ENCODE data around the gene ZBTB46.
A peak's percentile ranks its signal among the peaks of the same experiment; 100 is the strongest.

Gene ZBTB46

DNA sequence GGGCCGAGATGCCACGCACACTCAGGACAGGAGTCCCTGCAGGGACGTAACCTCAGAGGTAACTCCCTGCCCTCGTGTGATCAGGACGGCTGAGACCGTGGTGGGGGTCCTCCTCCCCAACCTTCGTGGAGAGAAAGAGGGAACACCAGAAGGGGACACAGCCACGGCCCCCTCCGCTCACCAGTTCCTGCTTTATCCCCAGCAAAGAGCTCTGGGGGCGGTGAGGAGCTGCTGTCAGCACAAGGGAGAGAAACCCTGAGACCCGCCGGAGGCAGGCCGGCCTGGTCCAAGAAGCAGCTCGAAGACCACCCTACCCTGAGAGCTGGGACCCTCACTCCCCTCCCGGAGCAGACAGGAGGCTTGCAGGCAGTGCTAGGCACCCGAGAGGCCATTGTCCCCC lies 47.1 kb downstream of the ZBTB46 start:
- Histone ChIP-seq H3K9me2 (replicated peaks; ENCODE audit: insufficient read depth, low read length) (no peaks in the 10 kb centered on the region), H3K79me2 (ENCODE audit: insufficient read depth, low read length) (no peaks in the 10 kb centered on the region), H3K4me3 (ENCODE audit: insufficient read depth, low read length, poor library complexity, severe bottlenecking) (no peak overlapping the region), H3K36me3 (ENCODE audit: low read length) (no peaks in the 10 kb centered on the region), H3K27ac (ENCODE audit: low read depth, low read length) (no peak overlapping the region), H3K9ac (ENCODE audit: low read length) (no peak overlapping the region), H4K20me1 (ENCODE audit: low read depth, low read length) (no peaks in the 10 kb centered on the region), H3F3A (ENCODE audit: insufficient read depth) (peaks cover 5% of the 10 kb centered on the region; the same call in 1 of the 2 replicates), H3K4me2 (ENCODE audit: low read depth, low read length, poor library complexity, severe bottlenecking) (no peak overlapping the region), H2AFZ (ENCODE audit: low read depth, low read length, severe bottlenecking) (no peak overlapping the region), H3K9me3 (ENCODE audit: insufficient read depth, low read length) (no peaks in the 10 kb centered on the region), H3K27me3 (ENCODE audit: low read length) (no peaks in the 10 kb centered on the region)
- TF ChIP-seq CTCF (IDR thresholded peaks at IDR 0.05; ENCODE audit: insufficient read depth, low read length, poor library complexity, severe bottlenecking) (no peak), EZH2phosphoT487 (conservative IDR thresholded peaks at IDR 0.05; ENCODE audit: low read length) (no peak)

DNA sequence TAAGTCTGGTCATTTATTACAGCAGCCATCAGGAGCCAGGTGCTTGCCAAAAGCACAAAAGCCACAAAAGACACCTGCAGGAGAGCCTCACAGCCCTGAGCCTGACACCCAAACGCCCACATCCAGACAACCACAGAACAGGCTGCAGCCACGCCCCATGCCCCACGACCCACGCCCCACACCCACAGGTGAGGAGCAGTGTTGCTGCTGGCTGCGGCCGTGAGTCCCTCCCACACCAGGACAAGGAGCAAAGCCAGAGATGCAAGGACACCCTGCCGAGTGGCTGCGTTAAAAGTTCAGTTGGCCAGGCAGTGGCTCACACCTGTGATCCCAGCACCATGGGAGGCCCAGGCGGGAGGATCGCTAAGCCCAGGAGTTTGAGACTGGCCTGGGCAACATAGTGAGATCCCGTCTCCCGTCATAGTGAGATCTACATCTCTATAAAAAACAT lies 48.5 kb downstream of the ZBTB46 start:
- Histone ChIP-seq H3K4me3 (ENCODE audit: insufficient read depth, low read length, poor library complexity, severe bottlenecking) (no peak overlapping the region), H4K20me1 (ENCODE audit: low read depth, low read length) (no peaks in the 10 kb centered on the region), H3K27ac (ENCODE audit: low read depth, low read length) (peak overlapping the region; percentile 51), H3K79me2 (ENCODE audit: insufficient read depth, low read length) (no peaks in the 10 kb centered on the region), H3K36me3 (ENCODE audit: low read length) (no peaks in the 10 kb centered on the region), H3K9ac (ENCODE audit: low read length) (peak overlapping the region; percentile 28; the same call in 1 of the 2 replicates), H3K27me3 (ENCODE audit: low read length) (no peaks in the 10 kb centered on the region), H3K9me3 (ENCODE audit: insufficient read depth, low read length) (no peaks in the 10 kb centered on the region), H3K4me2 (ENCODE audit: low read depth, low read length, poor library complexity, severe bottlenecking) (peak overlapping the region; percentile 32), H3K9me2 (replicated peaks; ENCODE audit: insufficient read depth, low read length) (no peaks in the 10 kb centered on the region), H3F3A (ENCODE audit: insufficient read depth) (peaks cover 5% of the 10 kb centered on the region; the same call in 1 of the 2 replicates), H2AFZ (ENCODE audit: low read depth, low read length, severe bottlenecking) (peak overlapping the region; percentile 29)
- no peak for TF ChIP-seq CTCF (IDR thresholded peaks at IDR 0.05; ENCODE audit: insufficient read depth, low read length, poor library complexity, severe bottlenecking)
- TF ChIP-seq EZH2phosphoT487 (conservative IDR thresholded peaks at IDR 0.05; ENCODE audit: low read length): no peak

DNA sequence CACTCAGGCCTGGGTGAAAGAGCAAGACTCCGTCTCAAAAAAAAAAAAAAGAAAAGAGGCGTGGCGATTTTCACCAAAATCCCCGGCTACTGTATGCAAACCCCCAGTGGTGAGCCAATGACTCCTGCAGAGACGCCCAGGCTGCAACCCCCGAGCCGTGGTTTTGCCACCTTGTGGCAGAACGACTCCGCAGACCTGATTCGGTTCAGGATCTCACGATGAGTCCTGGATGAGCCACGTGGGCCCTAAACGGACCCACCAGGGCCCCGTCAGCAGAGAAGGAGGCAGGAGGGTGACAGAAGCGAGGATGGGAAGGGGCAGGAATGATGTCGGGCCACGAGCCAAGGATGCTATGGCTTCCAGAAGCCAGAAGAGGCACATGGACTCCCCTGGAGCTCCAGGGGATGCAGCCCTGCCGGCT lies 49.0 kb downstream of the ZBTB46 start:
- Histone ChIP-seq H3K9me3 (ENCODE audit: insufficient read depth, low read length) (no peaks in the 10 kb centered on the region), H2AFZ (ENCODE audit: low read depth, low read length, severe bottlenecking) (peak overlapping the region; percentile 29), H3K4me3 (ENCODE audit: insufficient read depth, low read length, poor library complexity, severe bottlenecking) (no peak overlapping the region), H4K20me1 (ENCODE audit: low read depth, low read length) (no peaks in the 10 kb centered on the region), H3K79me2 (ENCODE audit: insufficient read depth, low read length) (no peaks in the 10 kb centered on the region), H3K27ac (ENCODE audit: low read depth, low read length) (peak overlapping the region; percentile 51), H3K9ac (ENCODE audit: low read length) (peak overlapping the region; percentile 28; the same call in 1 of the 2 replicates), H3F3A (ENCODE audit: insufficient read depth) (peaks cover 5% of the 10 kb centered on the region; the same call in 1 of the 2 replicates), H3K27me3 (ENCODE audit: low read length) (no peaks in the 10 kb centered on the region), H3K36me3 (ENCODE audit: low read length) (no peaks in the 10 kb centered on the region), H3K4me2 (ENCODE audit: low read depth, low read length, poor library complexity, severe bottlenecking) (peak overlapping the region; percentile 32), H3K9me2 (replicated peaks; ENCODE audit: insufficient read depth, low read length) (no peaks in the 10 kb centered on the region)
- no peak for TF ChIP-seq EZH2phosphoT487 (conservative IDR thresholded peaks at IDR 0.05; ENCODE audit: low read length)
- peak; percentile 20 for TF ChIP-seq CTCF (IDR thresholded peaks at IDR 0.05; ENCODE audit: insufficient read depth, low read length, poor library complexity, severe bottlenecking)

Data from SU-DHL-6 (cell line).